K562 (cell line): ENCODE measurements around the gene DYNLT2. TPM values are rescaled to one million over a fixed set of nuclear protein-coding genes. Genes with fewer than 3 reads are reported as not detected.

Experiments used
- ARID3A ChIP-seq: IDR thresholded peaks from 2 replicates; pipeline ENCODE4 v1.6.1; 2012; ENCODE audit warnings: low read depth, low read length, improper control_type of control experiment, borderline replicate concordance
- BRD9 ChIP-seq: fragments of 450-650 bp; IDR thresholded peaks from 2 replicates; pipeline ENCODE4 v1.6.1; 2018; ENCODE audit warnings: low read depth; ENCODE audit not compliant: partially characterized antibody
- CBFA2T3 ChIP-seq: fragments of 450-650 bp; IDR thresholded peaks from 2 replicates; pipeline ENCODE4 v1.6.1; 2017
- CTBP1 ChIP-seq: fragments of 450-650 bp; IDR thresholded peaks from 2 replicates; pipeline ENCODE4 v1.6.1; 2016; ENCODE audit warnings: borderline replicate concordance
- MAX ChIP-seq: sonication (generic); formaldehyde crosslinking; IDR thresholded peaks from 2 replicates; pipeline ENCODE4 v1.9.0; 2022; ENCODE audit warnings: mild to moderate bottlenecking, missing genetic modification reagents
- NBN ChIP-seq: fragments of 450-650 bp; IDR thresholded peaks from 2 replicates; pipeline ENCODE4 v1.6.1; 2016; ENCODE audit warnings: low read depth, mild to moderate bottlenecking
- NCOA1 ChIP-seq: fragments of 450-650 bp; IDR thresholded peaks from 2 replicates; pipeline ENCODE4 v1.6.1; 2016; ENCODE audit warnings: low read depth
- NFATC3 ChIP-seq: fragments of 450-650 bp; IDR thresholded peaks from 2 replicates; pipeline ENCODE4 v1.6.1; 2017; ENCODE audit warnings: mild to moderate bottlenecking
- NR2F6 ChIP-seq: fragments of 450-650 bp; formaldehyde crosslinking; IDR thresholded peaks from 2 replicates; pipeline ENCODE4 v1.4.0; 2020; ENCODE audit warnings: mild to moderate bottlenecking
- RBM25 ChIP-seq: fragments of 200-400 bp; formaldehyde crosslinking; IDR thresholded peaks from 2 replicates; pipeline ENCODE4 v1.6.1; 2018; ENCODE audit warnings: low read length, low read depth, moderate library complexity; ENCODE audit not compliant: severe bottlenecking
- SMAD2 ChIP-seq: fragments of 150-350 bp; IDR thresholded peaks from 2 replicates; pipeline ENCODE4 v1.6.1; 2014; ENCODE audit warnings: low read depth, mild to moderate bottlenecking, low read length
- SMARCC2 ChIP-seq: fragments of 450-650 bp; IDR thresholded peaks from 2 replicates; pipeline ENCODE4 v1.6.1; 2017; ENCODE audit warnings: antibody characterized with exemption, moderate library complexity, mild to moderate bottlenecking, low read depth
- SMARCE1 ChIP-seq: fragments of 450-650 bp; IDR thresholded peaks from 2 replicates; pipeline ENCODE4 v1.7.1; 2016; ENCODE audit warnings: mild to moderate bottlenecking
- TEAD1 ChIP-seq, 2 experiments: fragments of 450-650 bp in 1 of 2; sonication (generic) in 1 of 2; formaldehyde crosslinking; IDR thresholded peaks; 2 replicates each; pipeline versions ENCODE4 v1.4.0 to v1.8.0; 2020 to 2022; ENCODE audit warnings: mild to moderate bottlenecking in 2 of 2, missing genetic modification reagents in 1 of 2
- TEAD4 ChIP-seq, 2 experiments: sonication (generic) in 1 of 2; formaldehyde crosslinking in 1 of 2; IDR thresholded peaks; 2 replicates each; pipeline versions ENCODE4 v1.6.1 to v1.8.0; 2012 to 2022; ENCODE audit warnings: borderline replicate concordance in 1 of 2, inconsistent platforms in 1 of 2, low read length in 1 of 2, mild to moderate bottlenecking in 1 of 2, missing genetic modification reagents in 1 of 2
- ZBED1 ChIP-seq: IDR thresholded peaks from 2 replicates; pipeline ENCODE4 v1.6.1; 2014
- ZNF311 ChIP-seq: fragments of 250-450 bp; sonication (Bioruptor Pico); IDR thresholded peaks from 2 replicates; pipeline ENCODE4 v1.4.0; 2020; ENCODE audit warnings: mild to moderate bottlenecking, moderate library complexity
- ZNF407 ChIP-seq: fragments of 450-650 bp; IDR thresholded peaks from 2 replicates; pipeline ENCODE4 v1.6.1; 2016; ENCODE audit warnings: low read depth
- ZNF511 ChIP-seq: sonication (generic); formaldehyde crosslinking; IDR thresholded peaks from 2 replicates; pipeline ENCODE4 v1.8.0; 2022; ENCODE audit warnings: mild to moderate bottlenecking, missing genetic modification reagents
- polyA plus RNA-seq, 8 experiments: library from polyadenylated mRNA; depleted of rRNA in 4 of 8; stranded (reverse) in 5 of 8; unstranded in 3 of 8; fragments of >200 nt; fragmentation: Nextera tagmentation in 2 of 8; fragmentation: Illumina TruSeq in 1 of 8; extraction: Ambion mirVana in 2 of 8; extraction: Trizol in 1 of 8; gene quantifications; 2 replicates each; pipeline versions ENCODE4 v1.2.1 to v1.2.3, GENCODE V29; 2011 to 2014; ENCODE audit warnings: inconsistent platforms in 1 of 8, missing spikeins in 1 of 8
- total RNA-seq, 7 experiments: library from RNA; depleted of rRNA in 6 of 7; stranded (reverse); fragments of >200 nt in 6 of 7; fragmentation: Illumina TruSeq in 2 of 7; extraction: Trizol in 2 of 7; gene quantifications; 2 replicates each; pipeline versions ENCODE4 v1.2.1 to v1.2.3, GENCODE V29; 2011 to 2021; ENCODE audit warnings: low replicate concordance in 1 of 7

DYNLT2 gene
- total and polyA plus RNA-seq, 9 of the 15 experiments (the other 6 are each of a cell fraction or from before 2014, with no cell fraction given) = 2.0 to 12.8 (median 6.3) TPM

GRCh38 chr6:169752074-169752623, 777 bp upstream of the DYNLT2 start (continued):
- peak; percentile 54; the same call in 1 of the 2 replicates for TF ChIP-seq SMARCE1
- TF ChIP-seq NFATC3 = no peak
- no peak for TF ChIP-seq NBN
- no peak for TF ChIP-seq ARID3A
- TF ChIP-seq RBM25 = no peak
- TF ChIP-seq MAX (CRISPR knock-in tag) = no peak
- no peak for TF ChIP-seq SMAD2
- TF ChIP-seq BRD9 = no peak
- TF ChIP-seq NCOA1 = no peak
- no peak for TF ChIP-seq NR2F6
- no peak for TF ChIP-seq TEAD4 (IDR thresholded peaks at IDR 0.05; ENCODE audit: low read length)
- 0 out of 2 replicates have a peak, but pooled peaks have one; percentile 20 for TF ChIP-seq TEAD4 (CRISPR knock-in tag; IDR thresholded peaks at IDR 0.05; ENCODE audit: borderline replicate concordance)
- TF ChIP-seq ZNF407 = no peak
- TF ChIP-seq CTBP1 = no peak
- 0 out of 2 replicates have a peak, but pooled peaks have one; percentile 25 for TF ChIP-seq ZNF511 (CRISPR knock-in tag)
- TF ChIP-seq SMARCC2 = peak; percentile 20; the same call in 1 of the 2 replicates
- no peak for TF ChIP-seq CBFA2T3
- no peak for TF ChIP-seq TEAD1 (CRISPR knock-in tag; IDR thresholded peaks at IDR 0.05)
- peak; percentile 20; the same call in 1 of the 2 replicates for TF ChIP-seq ZBED1
- no peak for TF ChIP-seq ZNF311 (CRISPR knock-in tag)
